CD8-positive, alpha-beta memory T cell (primary cell): ENCODE data around the gene MVB12A. TPM values are rescaled to one million over a fixed set of nuclear protein-coding genes. Genes with fewer than 3 reads are reported as not detected.

ENCODE experiments used
- CTCF ChIA-PET: fragments of 350-600 bp; sonication (Branson Sonifier 250); formaldehyde crosslinking; loops from one replicate; lab custom pipeline; 2021; ENCODE audit warnings: antibody characterized with exemption; lab: Charles Lee
- POLR2A ChIA-PET: fragments of 350-600 bp; sonication (Branson Sonifier 250); formaldehyde crosslinking; loops from one replicate; lab custom pipeline; 2021; ENCODE audit warnings: antibody characterized with exemption; lab: Charles Lee
- DNase-seq, 5 donors: peaks; one replicate each; pipeline versions ENCODE4 v3.0.0 to v3.0.0-alpha.2; 2020 to 2022; ENCODE audit warnings: mixed read lengths in 1 of 5
- H3K27ac ChIP-seq: one replicate; pipeline ENCODE4 v1.7.0; 2013; ENCODE audit warnings: low read depth, mild to moderate bottlenecking, low read length, moderate library complexity
- H3K27me3 ChIP-seq: 2 replicates; pipeline ENCODE4 v1.7.0; 2013; ENCODE audit warnings: low read length, mild to moderate bottlenecking; ENCODE audit not compliant: insufficient read depth, poor library complexity, severe bottlenecking
- H3K36me3 ChIP-seq: 2 replicates; pipeline ENCODE4 v1.7.0; 2013; ENCODE audit warnings: mild to moderate bottlenecking, low read length, moderate library complexity; ENCODE audit not compliant: insufficient read depth
- H3K4me1 ChIP-seq: 2 replicates; pipeline ENCODE4 v1.7.0; 2013; ENCODE audit warnings: mild to moderate bottlenecking, low read length, moderate library complexity; ENCODE audit not compliant: insufficient read depth
- H3K4me3 ChIP-seq: 2 replicates; pipeline ENCODE4 v1.7.0; 2013; ENCODE audit warnings: mild to moderate bottlenecking, low read length
- H3K9me3 ChIP-seq: 2 replicates; pipeline ENCODE4 v1.7.0; 2013; ENCODE audit warnings: mild to moderate bottlenecking, low read length
- H3K27ac Mint-ChIP-seq, 8 donors: one replicate each; pipeline ENCODE4 v1.8.0; 2020 to 2021; ENCODE audit warnings: mixed read lengths in 8 of 8, mild to moderate bottlenecking in 6 of 8, inconsistent platforms in 3 of 8, moderate library complexity in 3 of 8
- H3K27me3 Mint-ChIP-seq, 2 donors: one replicate each; pipeline ENCODE4 v1.8.0; 2020 to 2021; ENCODE audit warnings: mixed read lengths in 2 of 2, mild to moderate bottlenecking in 1 of 2, moderate library complexity in 1 of 2
- H3K36me3 Mint-ChIP-seq, 3 donors: one replicate each; pipeline ENCODE4 v1.8.0; 2020 to 2021; ENCODE audit warnings: mixed read lengths in 3 of 3, inconsistent platforms in 1 of 3, mild to moderate bottlenecking in 1 of 3
- H3K4me1 Mint-ChIP-seq, 3 donors: one replicate each; pipeline ENCODE4 v1.8.0; 2020 to 2021; ENCODE audit warnings: mixed read lengths in 3 of 3, inconsistent platforms in 1 of 3, mild to moderate bottlenecking in 1 of 3
- H3K4me3 Mint-ChIP-seq, 7 donors: one replicate each; pipeline ENCODE4 v1.8.0; 2020 to 2021; ENCODE audit warnings: mixed read lengths in 7 of 7, mild to moderate bottlenecking in 6 of 7, moderate library complexity in 4 of 7, inconsistent platforms in 2 of 7
- H3K9me3 Mint-ChIP-seq, 5 donors: one replicate each; pipeline ENCODE4 v1.8.0; 2020 to 2022; ENCODE audit warnings: mixed read lengths in 5 of 5, mild to moderate bottlenecking in 3 of 5, moderate library complexity in 2 of 5, inconsistent platforms in 1 of 5
- polyA plus RNA-seq: library from polyadenylated mRNA; unstranded; fragments of 300-500 nt; fragmentation: Illumina TruSeq; gene quantifications from one replicate; pipeline ENCODE4 v1.2.3, GENCODE V29; 2021
- total RNA-seq, 2 experiments: library from RNA; stranded (reverse); gene quantifications; one replicate each; pipeline ENCODE4 v1.2.3, GENCODE V29; 2021

Gene MVB12A
- total and polyA plus RNA-seq, 3 experiments from 2014 or later, result 26.9 to 39.2 (median 34.5) TPM

- ChIA-PET CTCF (interaction anchor here (1.0 to 3.3 kb wide), 6 partner anchors 14 to 92 kb away, joined by 3 to 21 read pairs (median 7); partner anchors contain the start of gene MVB12A), POLR2A (interaction anchor here (1.0 to 2.9 kb wide), 2 partner anchors 14 to 96 kb away, joined by 3 to 25 read pairs; partner anchors contain the start of gene MVB12A)
- Mint-ChIP-seq H3K27me3 (no peaks in the 10 kb centered on the region), H3K4me1 (peaks cover 35 to 49% (median 36%) of the 10 kb centered on the region in 3 donors), H3K4me3 (peak within 1 kb of the TSS; percentile 90 to 98 (median 95)), H3K36me3 (peaks cover 0 to 28% (median 3%) of the 10 kb centered on the region in 3 donors), H3K27ac (peak within 1 kb of the TSS; percentile 87 to 99 (median 92)), H3K9me3 (no peaks in the 10 kb centered on the region)
- Histone ChIP-seq H3K27ac (peak within 1 kb of the TSS; percentile 86), H3K27me3 (no peaks in the 10 kb centered on the region), H3K36me3 (no peaks in the 10 kb centered on the region), H3K4me3 (peak within 1 kb of the TSS; percentile 76), H3K9me3 (no peaks in the 10 kb centered on the region), H3K4me1 (peaks cover 17% of the 10 kb centered on the region)
- peak; percentile 42 to 74 (median 67) for DNase-seq
Measured at GRCh38 chr19:17405250-17406045, 14.4 kb upstream of the MVB12A start, which contains the start of gene BST2. Gene BST2, minus strand, starts transcription at chr19:17405630. Its CDS starts 55 bp downstream, at chr19:17405575.

GRCh38 chr19:17406046-17406886, 13.6 kb upstream of the MVB12A start:
- no peak for DNase-seq
- no peaks in the 10 kb centered on the region for H3K9me3 ChIP-seq
- no peaks in the 10 kb centered on the region for H3K27me3 Mint-ChIP-seq
- H3K4me1 Mint-ChIP-seq, result peaks cover 33 to 49% (median 36%) of the 10 kb centered on the region in 3 donors
- H3K9me3 Mint-ChIP-seq, result no peaks in the 10 kb centered on the region
- H3K4me3 ChIP-seq, result peak overlapping the region; percentile 76
- POLR2A ChIA-PET, result interaction anchor here (0.6 to 2.9 kb wide), 3 partner anchors 13 to 97 kb away, joined by 3 to 25 read pairs (median 7); partner anchors contain the start of gene MVB12A
- peaks cover 0 to 25% (median 3%) of the 10 kb centered on the region in 3 donors for H3K36me3 Mint-ChIP-seq
- H3K4me3 Mint-ChIP-seq, result peak overlapping the region; percentile 90 to 98 (median 95)
- no peaks in the 10 kb centered on the region for H3K27me3 ChIP-seq
- peak overlapping the region; percentile 87 to 99 (median 92) for H3K27ac Mint-ChIP-seq
- CTCF ChIA-PET, result interaction anchor here (1.0 to 3.3 kb wide), 6 partner anchors 13 to 97 kb away, joined by 3 to 21 read pairs (median 8); partner anchors contain the start of genes DDA1 and MVB12A
- H3K36me3 ChIP-seq, result peaks cover under 1% of the 10 kb centered on the region
- peak overlapping the region; percentile 86 for H3K27ac ChIP-seq
- peaks cover 17% of the 10 kb centered on the region for H3K4me1 ChIP-seq

GRCh38 chr19:17406887-17407196, 13.0 kb upstream of the MVB12A start:
- ChIA-PET POLR2A (interaction anchor here (0.6 to 2.9 kb wide), 2 partner anchors 13 to 64 kb away, joined by 7 to 25 read pairs; partner anchors contain the start of gene MVB12A), CTCF (interaction anchor here (1.3 to 3.3 kb wide), 4 partner anchors 13 to 98 kb away, joined by 4 to 21 read pairs (median 13); partner anchors contain the start of genes DDA1 and MVB12A)
- Mint-ChIP-seq H3K9me3 (no peaks in the 10 kb centered on the region), H3K27ac (peak overlapping the region; percentile 87 to 99 (median 92)), H3K27me3 (no peaks in the 10 kb centered on the region), H3K36me3 (peaks cover 0 to 26% (median 0%) of the 10 kb centered on the region in 3 donors), H3K4me1 (peaks cover 31 to 48% (median 36%) of the 10 kb centered on the region in 3 donors), H3K4me3 (peak overlapping the region; percentile 90 to 98 (median 95))
- Histone ChIP-seq H3K4me1 (peaks cover 17% of the 10 kb centered on the region), H3K27ac (peak overlapping the region; percentile 86), H3K9me3 (no peaks in the 10 kb centered on the region), H3K27me3 (no peaks in the 10 kb centered on the region), H3K36me3 (peaks cover 6% of the 10 kb centered on the region), H3K4me3 (peak overlapping the region; percentile 76)
- no peak for DNase-seq

GRCh38 chr19:17409990-17410389, 9.9 kb upstream of the MVB12A start:
- peaks cover 15% of the 10 kb centered on the region for H3K36me3 ChIP-seq
- CTCF ChIA-PET, result no interaction called here

GRCh38 chr19:17411801-17412200, 8.0 kb upstream of the MVB12A start:
- H3K36me3 Mint-ChIP-seq, result peaks cover 0 to 45% (median 3%) of the 10 kb centered on the region in 3 donors
- H3K36me3 ChIP-seq, result peaks cover 15% of the 10 kb centered on the region
- no peak for DNase-seq
- H3K27me3 Mint-ChIP-seq, result no peaks in the 10 kb centered on the region
- no peaks in the 10 kb centered on the region for H3K9me3 ChIP-seq
- no peak overlapping the region for H3K27ac ChIP-seq
- peak overlapping the region in 1 of 7 donors; percentile 37 for H3K4me3 Mint-ChIP-seq
- CTCF ChIA-PET, result no interaction called here
- no peaks in the 10 kb centered on the region for H3K9me3 Mint-ChIP-seq
- no peaks in the 10 kb centered on the region for H3K27me3 ChIP-seq
- H3K27ac Mint-ChIP-seq, result peak overlapping the region in 2 of 8 donors; percentile 22 to 50
- no peak overlapping the region for H3K4me3 ChIP-seq
- H3K4me1 ChIP-seq, result no peaks in the 10 kb centered on the region
- POLR2A ChIA-PET, result no interaction called here
- H3K4me1 Mint-ChIP-seq, result peaks cover 14 to 17% (median 17%) of the 10 kb centered on the region in 3 donors

More at GRCh38 chr19:17409990-17410389, 9.9 kb upstream of the MVB12A start:
- H3K27me3 ChIP-seq, result no peaks in the 10 kb centered on the region
- H3K4me3 ChIP-seq, result no peak overlapping the region
- POLR2A ChIA-PET, result no interaction called here
- H3K27ac ChIP-seq, result no peak overlapping the region
- H3K36me3 Mint-ChIP-seq, result peaks cover 0 to 43% (median 3%) of the 10 kb centered on the region in 3 donors
- H3K9me3 ChIP-seq, result no peaks in the 10 kb centered on the region
- H3K9me3 Mint-ChIP-seq, result no peaks in the 10 kb centered on the region
- no peaks in the 10 kb centered on the region for H3K27me3 Mint-ChIP-seq
- peak overlapping the region in 1 of 7 donors; percentile 15 for H3K4me3 Mint-ChIP-seq
- DNase-seq, result no peak
- H3K4me1 ChIP-seq, result peaks cover 5% of the 10 kb centered on the region
- H3K4me1 Mint-ChIP-seq, result peaks cover 19 to 32% (median 26%) of the 10 kb centered on the region in 3 donors
- H3K27ac Mint-ChIP-seq, result no peak overlapping the region

- ChIA-PET CTCF (interaction anchor here (1.4 kb wide), 1 partner anchor 24 kb away, joined by 3 read pairs; no protein-coding TSS in a partner anchor), POLR2A (no interaction called here)
- Mint-ChIP-seq H3K27me3 (no peaks in the 10 kb centered on the region), H3K9me3 (no peaks in the 10 kb centered on the region), H3K27ac (no peak overlapping the region), H3K4me1 (peaks cover 4 to 8% (median 5%) of the 10 kb centered on the region in 3 donors), H3K36me3 (peaks cover 0 to 44% (median 4%) of the 10 kb centered on the region in 3 donors), H3K4me3 (no peak overlapping the region)
- no peak for DNase-seq
- Histone ChIP-seq H3K27ac (no peak overlapping the region), H3K36me3 (peaks cover 15% of the 10 kb centered on the region), H3K9me3 (no peaks in the 10 kb centered on the region), H3K4me3 (no peak overlapping the region), H3K4me1 (peaks cover 3% of the 10 kb centered on the region), H3K27me3 (no peaks in the 10 kb centered on the region)
Measured at GRCh38 chr19:17414097-17414496, 5.8 kb upstream of the MVB12A start.

- Histone ChIP-seq H3K36me3 (peaks cover 15% of the 10 kb centered on the region), H3K27me3 (no peaks in the 10 kb centered on the region), H3K9me3 (no peaks in the 10 kb centered on the region), H3K4me3 (no peak overlapping the region), H3K27ac (no peak overlapping the region), H3K4me1 (peaks cover 7% of the 10 kb centered on the region)
- no peak overlapping the region for H3K4me3 Mint-ChIP-seq
- no peaks in the 10 kb centered on the region for H3K9me3 Mint-ChIP-seq
- H3K4me1 Mint-ChIP-seq, result peaks cover 11 to 15% (median 11%) of the 10 kb centered on the region in 3 donors
- peaks cover 0 to 46% (median 4%) of the 10 kb centered on the region in 3 donors for H3K36me3 Mint-ChIP-seq
- peak overlapping the region in 3 of 8 donors; percentile 29 to 71 (median 43) for H3K27ac Mint-ChIP-seq
- H3K27me3 Mint-ChIP-seq, result no peaks in the 10 kb centered on the region
- no peak for DNase-seq
- ChIA-PET CTCF (no interaction called here), POLR2A (interaction anchor here (0.7 kb wide), 1 partner anchor 11 kb away, joined by 3 read pairs; no protein-coding TSS in a partner anchor)
Measured at GRCh38 chr19:17415121-17415520, 4.7 kb upstream of the MVB12A start.
